Smooth muscle cell (in vitro differentiated cells): ENCODE data around the gene KCNH1. TPM values are rescaled to one million over a fixed set of nuclear protein-coding genes. Genes with fewer than 3 reads are reported as not detected.

ENCODE experiments used
- DNase-seq: peaks from one replicate; lab custom pipeline; 2025; ENCODE audit not compliant: unreplicated experiment; lab: John Stamatoyannopoulos, UW
- H2AFZ ChIP-seq: fragments of 200-600 bp; sonication (generic); 2 replicates; pipeline ENCODE4 v1.6.0; 2016; ENCODE audit warnings: antibody characterized with exemption, low read depth, mild to moderate bottlenecking
- H3F3A ChIP-seq: fragments of 200-600 bp; sonication (generic); 2 replicates; pipeline ENCODE4 v1.6.0; 2017; ENCODE audit warnings: antibody characterized with exemption, low read depth
- H3K27ac ChIP-seq: fragments of 200-600 bp; sonication (generic); 2 replicates; pipeline ENCODE4 v1.5.1; 2016; ENCODE audit warnings: low read depth, mild to moderate bottlenecking
- H3K27me3 ChIP-seq: fragments of 200-600 bp; sonication (generic); 2 replicates; pipeline ENCODE4 v1.6.1; 2016; ENCODE audit warnings: low read depth, mild to moderate bottlenecking
- H3K36me3 ChIP-seq: fragments of 200-600 bp; sonication (generic); 2 replicates; pipeline ENCODE4 v1.5.1; 2016; ENCODE audit warnings: low read depth
- H3K4me1 ChIP-seq: fragments of 200-600 bp; sonication (generic); 2 replicates; pipeline ENCODE4 v1.5.1; 2016; ENCODE audit warnings: low read depth
- H3K4me2 ChIP-seq: fragments of 200-600 bp; sonication (generic); 2 replicates; pipeline ENCODE4 v1.6.0; 2016; ENCODE audit warnings: mild to moderate bottlenecking
- H3K4me3 ChIP-seq: fragments of 200-600 bp; sonication (generic); 2 replicates; pipeline ENCODE4 v1.5.1; 2016; ENCODE audit warnings: mild to moderate bottlenecking
- H3K79me2 ChIP-seq: fragments of 200-600 bp; sonication (generic); 2 replicates; pipeline ENCODE4 v1.6.0; 2016; ENCODE audit warnings: low read depth, mild to moderate bottlenecking
- H3K9ac ChIP-seq: fragments of 200-600 bp; sonication (generic); 2 replicates; pipeline ENCODE4 v1.6.0; 2016; ENCODE audit warnings: low read depth
- H3K9me3 ChIP-seq: fragments of 200-600 bp; sonication (generic); replicated peaks from 2 replicates; pipeline ENCODE4 v1.5.1; 2016; ENCODE audit warnings: low read depth
- H4K20me1 ChIP-seq: fragments of 200-600 bp; sonication (generic); 2 replicates; pipeline ENCODE4 v1.6.0; 2016; ENCODE audit warnings: low read depth
- CTCF ChIP-seq: fragments of 200-600 bp; sonication (generic); IDR thresholded peaks from 2 replicates; pipeline ENCODE4 v1.5.1; 2017; ENCODE audit warnings: borderline replicate concordance, mild to moderate bottlenecking, antibody characterized with exemption; ENCODE audit not compliant: insufficient read depth, poor library complexity, severe bottlenecking
- WGBS: methylation state at CpG from one replicate; pipeline ENCODE4 v1.1.7; 2016; ENCODE audit warnings: low lambda C conversion rate; 5-methylcytosine and 5-hydroxymethylcytosine counted together
- polyA plus RNA-seq: library from polyadenylated mRNA; unstranded; fragments of >200 nt; fragmentation: Nextera tagmentation; extraction: Ambion mirVana; gene quantifications from 2 replicates; pipeline ENCODE4 v1.2.1, GENCODE V29; 2016
- total RNA-seq: library from RNA; depleted of rRNA; stranded (reverse); fragments of >200 nt; gene quantifications from 2 replicates; pipeline ENCODE4 v1.2.3, GENCODE V29; 2014

The KCNH1 gene
- total and polyA plus RNA-seq, 2 experiments from 2014 or later: 0.30 to 1.9 TPM

- no peaks in the 10 kb centered on the region for H3K9me3 ChIP-seq
- no peaks in the 10 kb centered on the region for H3K4me1 ChIP-seq
- H3F3A ChIP-seq: no peaks in the 10 kb centered on the region
- WGBS: 84% methylated on average over 7 of the region's 7 CpGs
- H3K36me3 ChIP-seq: no peaks in the 10 kb centered on the region
- H3K4me2 ChIP-seq: no peak overlapping the region
- no peak for DNase-seq
- H4K20me1 ChIP-seq: no peaks in the 10 kb centered on the region
- H3K27me3 ChIP-seq: no peaks in the 10 kb centered on the region
- H3K9ac ChIP-seq: no peak overlapping the region
- H3K27ac ChIP-seq: no peak overlapping the region
- H3K4me3 ChIP-seq: no peak overlapping the region
- no peaks in the 10 kb centered on the region for H3K79me2 ChIP-seq
- no peak overlapping the region for H2AFZ ChIP-seq
- TF ChIP-seq CTCF: no peak
These were observed 184.5 kb downstream of the KCNH1 start for GRCh38 chr1:210949489-210949888.

- H3K4me1 ChIP-seq: no peaks in the 10 kb centered on the region
- H4K20me1 ChIP-seq: no peaks in the 10 kb centered on the region
- no peak overlapping the region for H3K4me2 ChIP-seq
- no peaks in the 10 kb centered on the region for H3F3A ChIP-seq
- DNase-seq: no peak
- H3K9me3 ChIP-seq: no peaks in the 10 kb centered on the region
- no peaks in the 10 kb centered on the region for H3K79me2 ChIP-seq
- H2AFZ ChIP-seq: no peak overlapping the region
- TF ChIP-seq CTCF: no peak
- no peaks in the 10 kb centered on the region for H3K27me3 ChIP-seq
- H3K4me3 ChIP-seq: no peak overlapping the region
- H3K27ac ChIP-seq: no peak overlapping the region
- WGBS: 85% methylated on average over 2 of the region's 2 CpGs
- H3K36me3 ChIP-seq: no peaks in the 10 kb centered on the region
- no peak overlapping the region for H3K9ac ChIP-seq
These were observed 184.9 kb downstream of the KCNH1 start for GRCh38 chr1:210949039-210949438.

- Histone ChIP-seq H3K4me1 (no peaks in the 10 kb centered on the region), H3K27me3 (no peaks in the 10 kb centered on the region), H2AFZ (no peak overlapping the region), H3K4me2 (no peak overlapping the region), H3K27ac (no peak overlapping the region), H4K20me1 (no peaks in the 10 kb centered on the region), H3K9ac (no peak overlapping the region), H3F3A (no peaks in the 10 kb centered on the region), H3K36me3 (no peaks in the 10 kb centered on the region), H3K4me3 (no peak overlapping the region), H3K79me2 (no peaks in the 10 kb centered on the region), H3K9me3 (no peaks in the 10 kb centered on the region)
- 30% methylated on average over 2 of the region's 2 CpGs for WGBS
- no peak for TF ChIP-seq CTCF
- DNase-seq: no peak
These were observed 189.7 kb downstream of the KCNH1 start for GRCh38 chr1:210944252-210944651.

GRCh38 chr1:210942513-210942912, 191.4 kb downstream of the KCNH1 start:
- 82% methylated on average over 2 of the region's 2 CpGs for WGBS
- no peak for TF ChIP-seq CTCF
- no peaks in the 10 kb centered on the region for H4K20me1 ChIP-seq
- H2AFZ ChIP-seq: no peak overlapping the region
- H3K4me1 ChIP-seq: peaks cover 5% of the 10 kb centered on the region
- H3K27ac ChIP-seq: no peak overlapping the region
- DNase-seq: no peak
- H3K9ac ChIP-seq: no peak overlapping the region
- no peaks in the 10 kb centered on the region for H3K9me3 ChIP-seq
- H3K36me3 ChIP-seq: no peaks in the 10 kb centered on the region
- no peaks in the 10 kb centered on the region for H3K27me3 ChIP-seq
- H3K4me3 ChIP-seq: no peak overlapping the region
- no peaks in the 10 kb centered on the region for H3F3A ChIP-seq
- H3K4me2 ChIP-seq: no peak overlapping the region
- no peaks in the 10 kb centered on the region for H3K79me2 ChIP-seq
